Cardiac fibroblast (primary cell): ENCODE data around the gene CFAP61.

Experiments used
- DNase-seq, 2 donors: peaks; one replicate each; pipeline versions ENCODE4 v3.0.0 to v3.0.0-alpha.2; 2010; ENCODE audit warnings: low read depth in 2 of 2
- H3K4me3 ChIP-seq, 2 donors: replicated peaks in 1 of 2; 1 replicate in 1 of 2; 2 replicates in 1 of 2; pipeline ENCODE4 v1.5.1; 2011; ENCODE audit warnings: low read depth in 2 of 2, low read length in 2 of 2, mild to moderate bottlenecking in 2 of 2, moderate library complexity in 1 of 2
- CTCF ChIP-seq: IDR thresholded peaks from one replicate; pipeline ENCODE4 v1.5.1; 2011; ENCODE audit warnings: low read depth, mild to moderate bottlenecking, low read length, inconsistent platforms

Gene CFAP61

DNA sequence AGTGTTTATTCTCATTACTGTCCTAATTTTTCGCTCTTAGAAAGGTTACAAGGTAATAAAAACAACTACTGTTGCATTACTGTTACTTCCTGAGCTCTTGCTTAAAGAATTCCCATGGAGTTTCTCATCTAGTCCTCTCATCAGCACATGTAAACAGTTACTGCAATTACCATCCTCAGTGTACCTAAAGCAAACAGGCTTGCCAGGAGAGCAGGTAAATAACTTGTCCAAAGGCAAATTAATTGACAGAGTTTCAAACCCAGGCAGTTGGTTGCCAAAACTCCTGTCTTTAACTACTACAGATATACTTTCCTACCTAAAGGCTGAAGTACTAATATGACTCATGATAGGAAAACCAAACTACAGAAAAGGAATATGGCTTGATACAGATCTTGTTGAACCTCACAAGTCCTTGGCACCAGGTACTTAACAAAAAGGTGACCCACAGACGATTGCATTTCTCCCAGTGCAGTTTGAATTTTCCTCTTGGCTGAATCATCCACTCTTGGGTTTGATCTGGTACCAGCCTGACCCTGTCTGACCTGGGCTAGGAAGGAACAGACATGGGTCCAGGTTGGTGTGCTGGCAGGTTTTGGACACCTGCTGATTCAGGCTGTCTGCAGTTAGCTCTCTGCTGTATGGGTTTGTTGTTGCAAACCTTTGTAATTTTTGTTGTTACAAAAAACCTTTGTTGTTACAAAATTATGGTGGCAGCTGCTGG, 153.0 kb downstream of the CFAP61 start:
- no peak for DNase-seq
- H3K4me3 ChIP-seq = no peak overlapping the region
- TF ChIP-seq CTCF = no peak

DNA sequence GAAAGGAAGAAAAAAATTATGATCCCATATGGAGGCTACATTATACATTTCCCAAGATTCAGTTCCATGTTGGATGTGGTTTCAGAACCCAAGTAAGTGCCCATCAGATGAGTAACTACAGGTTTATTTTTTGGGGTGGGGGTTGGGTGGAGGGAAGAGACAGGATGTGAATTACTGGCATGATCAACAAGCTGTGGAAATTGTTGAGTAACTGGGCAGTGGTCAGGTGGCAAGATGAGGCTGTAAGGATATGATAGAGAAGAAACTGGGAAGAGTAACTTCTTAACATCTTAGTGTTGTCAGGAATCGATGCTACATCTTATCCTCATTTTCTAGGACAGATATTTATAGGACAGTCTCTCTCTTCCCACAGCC, 153.5 kb downstream of the CFAP61 start:
- TF ChIP-seq CTCF = no peak
- DNase-seq = no peak
- no peak overlapping the region for H3K4me3 ChIP-seq

DNA sequence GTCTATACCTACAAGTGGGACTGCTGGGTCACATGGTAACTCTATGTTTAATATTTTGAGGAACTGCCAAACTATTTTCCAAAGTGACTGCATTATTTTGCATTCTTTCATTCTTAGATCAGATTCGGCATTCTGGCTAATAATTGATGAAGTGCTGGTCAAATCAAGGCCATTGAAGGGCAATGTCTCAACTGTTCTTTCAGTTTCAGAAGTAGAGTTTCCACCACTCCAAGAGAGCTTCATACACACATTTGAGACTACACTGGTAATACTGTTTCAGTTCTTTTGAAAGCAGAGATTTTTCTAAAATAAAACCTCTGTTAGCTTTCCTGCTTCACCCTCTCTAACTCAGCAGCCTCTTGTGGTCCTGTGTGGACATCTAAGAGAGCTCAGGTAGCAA, 154.5 kb downstream of the CFAP61 start:
- TF ChIP-seq CTCF = no peak
- H3K4me3 ChIP-seq = no peak overlapping the region
- DNase-seq = no peak

DNA sequence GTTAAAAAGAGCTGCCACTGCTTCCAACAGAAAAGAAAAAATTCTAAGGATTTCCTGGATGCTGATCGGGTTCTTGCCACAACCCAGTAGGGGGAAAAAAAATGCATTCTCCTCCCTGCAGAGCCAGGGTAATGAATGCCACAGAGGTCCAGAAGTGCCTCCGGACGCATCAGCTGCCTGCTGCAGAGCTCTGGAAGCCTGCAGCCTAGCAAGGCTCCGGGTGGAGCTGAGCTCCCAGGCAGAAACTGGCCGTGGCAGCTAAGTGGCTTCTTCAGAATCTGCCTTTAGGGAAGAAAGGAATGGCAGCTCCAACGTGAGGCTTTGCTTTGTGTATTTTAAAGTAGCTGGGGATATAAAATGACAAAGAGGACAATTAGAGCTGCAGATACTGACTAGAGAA, 155.0 kb downstream of the CFAP61 start:
- DNase-seq = no peak
- no peak overlapping the region for H3K4me3 ChIP-seq
- no peak for TF ChIP-seq CTCF

GRCh38 chr20:20207872-20208271, 155.5 kb downstream of the CFAP61 start:
- no peak for DNase-seq
- TF ChIP-seq CTCF = no peak
- no peak overlapping the region for H3K4me3 ChIP-seq

DNA sequence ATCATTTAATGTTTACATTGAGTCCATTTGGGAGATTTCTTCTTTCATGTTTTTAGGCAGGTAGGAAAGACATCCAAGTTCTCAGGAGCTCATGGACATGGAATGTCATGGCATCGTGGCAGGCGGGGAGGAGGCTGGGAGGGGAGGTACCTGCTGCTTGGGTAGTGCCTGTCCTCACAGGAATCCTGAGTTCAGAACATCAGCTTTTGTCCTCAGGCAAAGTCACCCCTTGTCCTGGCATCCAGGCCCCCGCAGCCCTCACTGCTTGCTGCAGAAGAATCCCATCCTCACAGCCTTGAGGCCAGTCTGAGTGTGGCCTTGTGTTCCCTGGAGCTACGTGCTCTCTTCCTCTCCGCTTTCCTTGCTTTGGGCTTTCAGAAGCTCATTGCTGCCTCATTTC, 157.4 kb downstream of the CFAP61 start:
- TF ChIP-seq CTCF = no peak
- H3K4me3 ChIP-seq = no peak overlapping the region
- no peak for DNase-seq

- H3K4me3 ChIP-seq = no peak overlapping the region
- DNase-seq = no peak
- TF ChIP-seq CTCF = no peak
These were observed 158.0 kb downstream of the CFAP61 start for GRCh38 chr20:20210327-20210726.
